ENCODE results near the gene B3GNT8.
"Not testable (repeated sequence)": the region's sequence is repeated elsewhere in the genome, so short reads cannot be mapped to it uniquely, and the experiment has no call there.

B3GNT8 gene

DNA sequence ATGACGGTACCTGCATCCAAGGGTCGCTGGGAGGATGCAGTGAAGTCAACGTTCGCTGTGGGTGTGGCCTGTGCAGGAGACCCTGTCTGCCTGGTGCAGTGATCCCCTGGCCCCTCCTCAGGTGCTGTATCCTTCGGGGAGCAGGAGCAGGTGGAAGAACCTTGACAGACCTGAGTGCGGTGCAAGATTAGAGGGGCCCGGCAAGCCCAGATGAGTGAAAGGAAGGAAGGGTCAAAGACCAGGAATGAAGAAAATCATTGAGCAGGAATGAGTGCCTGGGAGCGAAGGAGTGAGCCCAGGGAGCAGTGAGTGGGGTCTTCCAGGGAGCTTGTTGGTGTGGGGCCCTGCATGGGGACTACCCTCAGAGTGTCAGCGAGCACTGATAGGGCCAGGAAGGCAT, 12.7 kb downstream of the B3GNT8 start:
- DNase-seq (ENCODE audit: low spot score), result no peak

DNA sequence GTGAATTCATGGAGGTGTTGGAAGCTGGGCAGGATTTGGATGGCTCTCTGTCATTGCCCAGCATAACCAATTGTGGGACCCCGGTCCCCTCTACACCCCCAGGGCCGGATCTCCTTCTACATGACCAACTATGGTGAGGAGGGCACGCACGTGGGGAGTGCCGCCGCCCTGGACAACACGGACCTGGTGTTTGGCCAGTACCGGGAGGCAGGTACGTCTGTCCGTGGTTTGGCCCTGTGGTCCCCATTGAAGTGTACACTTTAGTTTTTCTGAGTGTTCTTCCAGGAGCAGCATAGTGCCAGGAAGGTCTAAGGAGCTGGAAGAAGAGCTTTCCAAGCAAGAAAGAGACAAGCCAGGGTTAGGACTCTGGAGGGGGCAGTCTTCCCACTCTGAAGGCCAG, 13.2 kb downstream of the B3GNT8 start:
- DNase-seq (ENCODE audit: low spot score), result no peak

DNA sequence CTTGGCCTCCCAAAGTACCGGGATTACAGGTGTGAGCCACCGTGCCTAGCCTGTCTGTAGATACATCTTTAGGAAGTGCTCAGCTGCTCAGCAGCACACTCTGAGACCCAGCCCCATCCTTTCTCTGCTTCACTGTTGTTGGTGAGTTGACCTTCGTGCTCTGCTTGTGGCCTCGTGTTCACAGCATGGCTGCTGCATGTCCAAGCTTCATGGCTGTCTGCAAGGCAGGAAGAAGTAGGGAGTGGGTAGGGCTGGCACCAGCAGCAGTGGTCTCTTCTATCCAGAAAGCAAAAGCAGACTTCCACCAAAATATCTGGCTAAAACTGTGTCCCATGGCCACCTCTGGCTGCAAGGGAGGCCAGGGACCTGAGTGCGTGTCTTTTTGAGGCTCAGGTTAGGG, 14.2 kb downstream of the B3GNT8 start:
- DNase-seq (ENCODE audit: low spot score), result no peak

DNA sequence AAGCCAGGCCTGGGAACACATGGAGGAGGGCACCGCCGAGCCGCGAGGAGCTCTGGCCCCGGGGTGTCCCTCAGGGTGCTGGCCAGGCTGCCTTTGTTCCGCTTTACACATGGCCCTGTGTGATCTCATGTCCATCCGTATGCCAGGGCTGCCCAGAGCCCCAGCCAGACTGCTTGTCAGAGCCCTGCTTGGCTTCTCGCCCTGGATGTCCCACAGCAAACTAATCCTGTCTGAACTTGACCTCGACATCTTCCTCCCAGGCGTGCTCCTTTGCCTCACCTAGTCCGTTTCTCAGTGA, 15.3 kb downstream of the B3GNT8 start:
- DNase-seq (ENCODE audit: low spot score), result no peak

DNA sequence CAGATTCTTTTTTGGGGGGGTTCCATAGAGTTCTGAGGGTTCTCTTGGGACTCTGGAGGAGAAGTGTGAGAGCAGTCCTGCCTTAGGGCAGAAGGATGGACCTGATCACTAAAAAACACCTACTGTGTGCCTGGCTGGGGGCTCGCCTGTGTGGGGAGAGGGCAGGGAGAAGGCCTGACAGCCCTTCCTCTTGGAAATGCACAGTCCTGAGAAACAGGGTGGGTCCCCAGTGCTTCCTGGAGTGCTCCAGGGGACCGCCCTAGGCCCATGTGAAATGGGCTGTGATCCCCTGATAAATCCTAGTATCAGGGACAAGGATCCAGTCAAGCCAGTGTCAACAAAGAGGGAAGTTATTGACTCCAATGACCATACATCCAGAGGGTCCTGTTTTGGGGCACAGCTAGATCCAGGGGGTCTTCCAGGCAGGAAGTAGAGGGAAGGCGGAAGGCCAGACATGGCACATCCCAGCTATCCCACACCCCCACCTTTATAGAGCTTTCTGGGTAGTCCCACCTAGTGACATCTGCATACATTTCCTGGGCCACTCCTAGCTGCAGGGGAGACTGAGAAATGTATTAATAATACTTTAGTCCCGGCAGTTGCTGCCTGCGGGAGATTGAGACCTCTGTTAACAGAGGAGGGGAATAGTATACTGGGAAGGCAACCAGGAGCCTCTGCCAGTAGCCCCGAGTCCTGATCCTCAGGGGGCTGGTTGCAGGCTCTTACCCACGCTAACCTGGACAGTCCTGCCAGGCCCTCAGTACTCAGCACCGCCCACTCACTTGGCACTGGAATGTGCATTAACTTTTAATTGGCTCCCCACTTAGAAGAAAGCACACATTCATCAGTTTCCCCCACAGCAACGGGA, 15.8 kb downstream of the B3GNT8 start:
- no peak for DNase-seq (ENCODE audit: low spot score)

DNA sequence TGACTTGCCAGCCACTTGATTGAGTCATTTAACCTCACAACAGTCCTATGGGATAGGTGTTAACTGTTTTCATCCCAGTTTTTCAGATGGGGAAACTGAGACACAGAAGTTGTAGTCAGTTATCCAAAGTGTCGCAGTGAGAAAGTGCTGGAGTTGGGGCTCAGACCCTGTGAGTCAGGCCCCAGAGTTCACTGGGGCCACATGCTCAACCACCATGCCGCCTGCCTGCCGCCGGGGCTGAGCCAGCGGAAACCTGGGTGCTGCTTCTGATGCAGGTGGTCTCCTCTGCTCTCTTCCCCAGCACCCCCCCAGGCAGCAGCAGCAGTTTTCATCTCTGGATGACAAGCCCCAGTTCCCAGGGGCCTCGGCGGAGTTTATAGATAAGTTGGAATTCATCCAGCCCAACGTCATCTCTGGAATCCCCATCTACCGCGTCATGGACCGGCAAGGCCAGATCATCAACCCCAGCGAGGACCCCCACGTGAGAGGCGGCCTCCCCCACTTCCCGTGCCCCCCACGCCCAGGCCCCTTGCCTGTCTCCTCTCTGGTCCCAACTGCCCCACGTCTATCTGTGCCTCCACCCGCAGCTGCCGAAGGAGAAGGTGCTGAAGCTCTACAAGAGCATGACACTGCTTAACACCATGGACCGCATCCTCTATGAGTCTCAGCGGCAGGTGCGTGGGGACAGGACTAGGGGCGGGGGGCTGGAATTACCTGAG, 16.7 kb downstream of the B3GNT8 start:
- no peak for DNase-seq (ENCODE audit: low spot score)

DNA sequence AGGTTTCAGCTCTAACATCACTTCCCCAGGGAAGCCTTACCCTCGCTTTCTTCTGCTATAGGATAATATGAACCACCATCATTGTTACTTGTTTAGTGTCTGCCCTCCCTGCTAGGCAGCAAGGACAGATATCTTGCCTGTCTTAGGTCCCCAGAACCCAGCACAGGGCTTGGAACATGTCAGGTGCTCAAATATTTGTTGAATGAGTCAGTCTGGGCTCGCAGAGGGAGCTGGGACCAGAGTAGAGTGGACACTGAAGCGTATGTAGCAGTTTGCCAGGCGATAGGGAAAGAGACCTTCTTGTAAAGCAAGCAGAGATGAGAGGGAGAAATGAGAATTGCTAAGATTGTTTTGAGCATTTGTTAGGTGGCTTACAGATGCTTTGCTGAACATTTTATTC, 17.9 kb downstream of the B3GNT8 start:
- no peak for DNase-seq (ENCODE audit: low spot score)

DNA sequence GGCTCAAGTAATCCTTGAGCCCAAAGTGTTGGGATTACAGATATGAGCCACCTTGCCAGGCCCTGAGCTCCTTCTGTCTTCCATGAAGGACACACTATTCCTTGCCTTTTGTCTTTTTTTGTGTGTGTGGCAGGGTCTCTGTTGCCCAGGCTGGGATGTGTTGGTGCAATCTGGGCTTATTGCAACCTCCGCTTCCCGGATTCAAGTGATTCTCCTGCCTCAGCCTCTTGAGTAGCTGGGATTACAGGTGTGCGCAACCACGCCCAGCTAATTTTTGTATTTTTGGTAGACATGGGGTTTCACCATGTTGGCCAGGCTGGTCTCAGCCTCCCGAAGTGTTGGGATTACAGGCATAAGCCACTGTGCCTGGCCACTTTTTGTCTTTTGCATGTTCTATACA, 18.3 kb downstream of the B3GNT8 start:
- DNase-seq (ENCODE audit: low spot score), result not testable (repeated sequence)

DNA sequence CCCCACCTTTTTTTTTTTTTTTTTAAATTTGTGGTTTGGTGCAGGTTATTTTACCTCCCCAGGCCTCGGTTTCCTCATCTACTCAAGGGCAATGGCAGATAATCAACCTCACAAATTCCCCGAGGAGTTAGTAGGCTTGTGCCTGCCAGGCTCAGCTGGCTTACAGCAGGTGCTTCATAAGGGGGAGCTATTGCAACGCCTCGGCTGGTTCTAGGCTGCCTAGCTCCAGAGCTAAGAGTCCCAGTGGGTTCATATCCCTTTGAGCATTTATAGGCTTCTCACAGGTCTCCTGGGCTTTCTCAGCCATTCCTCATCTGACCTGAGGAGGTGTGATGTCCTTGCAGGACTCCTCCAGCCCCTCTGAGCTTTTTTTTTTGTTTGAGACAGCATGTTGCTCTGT, 18.9 kb downstream of the B3GNT8 start:
- peak; percentile 67 for DNase-seq (ENCODE audit: low spot score)

DNA sequence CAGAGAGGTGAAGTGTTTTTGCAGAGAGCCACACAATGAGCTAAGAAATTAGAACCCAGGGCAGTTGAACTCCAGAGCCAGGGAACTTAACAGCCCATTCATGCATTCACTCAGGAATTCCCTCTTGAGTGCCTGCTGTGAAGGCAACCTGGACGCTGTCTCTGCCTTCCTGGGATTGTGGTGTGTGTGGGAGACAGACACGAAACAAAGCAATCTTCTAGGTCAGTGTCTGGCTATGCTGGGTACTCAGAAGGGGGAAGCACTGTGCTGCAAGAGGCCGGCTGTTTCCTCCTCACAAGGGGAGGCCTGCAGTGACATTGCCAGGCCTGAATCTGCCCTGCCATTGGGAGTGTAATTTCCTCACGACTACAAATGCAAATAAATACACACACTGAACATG, 19.9 kb downstream of the B3GNT8 start:
- DNase-seq (ENCODE audit: low spot score), result no peak

DNA sequence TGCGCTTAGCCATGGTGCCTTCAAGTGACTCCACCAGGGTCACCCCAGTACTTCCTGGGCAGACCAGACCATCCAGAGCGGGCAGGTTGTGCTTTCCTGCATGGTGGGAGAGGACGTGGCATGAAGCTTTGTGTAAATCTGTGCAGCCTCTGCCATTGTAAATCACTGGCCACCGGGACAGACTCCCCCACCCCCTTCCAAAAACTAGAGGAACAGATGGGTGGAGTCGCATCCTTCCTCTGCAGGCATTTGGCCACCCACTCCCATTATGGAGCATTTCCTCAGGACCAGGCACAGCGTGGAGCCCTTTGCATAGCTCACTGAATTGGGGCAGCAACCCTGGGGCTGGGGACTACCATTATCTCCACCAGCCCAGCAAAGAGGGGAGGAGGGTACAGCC, 21.4 kb downstream of the B3GNT8 start:
- no peak for DNase-seq (ENCODE audit: low spot score)

DNA sequence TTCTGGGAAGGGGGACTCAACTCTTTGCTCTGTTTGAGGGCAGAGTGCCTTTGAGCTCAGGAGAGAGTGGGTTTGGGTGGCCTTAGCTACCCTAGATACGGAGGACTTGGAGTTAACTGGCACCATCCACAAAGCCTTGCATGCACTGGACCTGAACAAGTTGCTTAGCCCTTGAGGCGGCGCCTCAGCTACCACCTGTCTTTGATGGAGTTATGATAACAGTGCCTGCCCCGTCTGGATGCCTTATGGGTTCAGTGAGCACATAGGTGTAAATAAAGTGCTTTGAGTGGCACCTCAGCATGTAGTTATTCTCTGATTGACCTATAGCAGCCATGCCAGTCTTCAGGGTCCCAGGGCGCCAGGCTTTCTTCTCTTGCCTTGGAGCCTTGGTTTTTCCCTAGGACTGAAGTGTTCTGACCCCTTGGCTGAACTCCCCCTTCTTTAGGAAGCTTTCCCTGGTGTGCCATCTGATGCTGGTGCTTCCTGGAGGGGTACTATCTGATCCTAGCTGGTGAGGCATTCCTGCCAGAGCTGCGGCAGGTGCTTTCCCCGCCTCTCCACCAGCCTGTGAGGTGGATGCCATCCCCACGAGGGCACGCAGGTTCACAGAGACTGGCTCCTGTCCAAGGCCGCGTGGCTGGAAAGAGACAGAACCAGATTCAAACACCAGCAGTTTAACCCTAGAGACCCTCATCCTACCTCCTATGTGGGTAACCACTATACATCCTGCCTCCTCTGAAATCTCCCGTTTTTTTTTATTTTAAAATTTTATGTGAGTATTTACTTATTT, 23.8 kb downstream of the B3GNT8 start:
- no peak for DNase-seq (ENCODE audit: low spot score)

DNA sequence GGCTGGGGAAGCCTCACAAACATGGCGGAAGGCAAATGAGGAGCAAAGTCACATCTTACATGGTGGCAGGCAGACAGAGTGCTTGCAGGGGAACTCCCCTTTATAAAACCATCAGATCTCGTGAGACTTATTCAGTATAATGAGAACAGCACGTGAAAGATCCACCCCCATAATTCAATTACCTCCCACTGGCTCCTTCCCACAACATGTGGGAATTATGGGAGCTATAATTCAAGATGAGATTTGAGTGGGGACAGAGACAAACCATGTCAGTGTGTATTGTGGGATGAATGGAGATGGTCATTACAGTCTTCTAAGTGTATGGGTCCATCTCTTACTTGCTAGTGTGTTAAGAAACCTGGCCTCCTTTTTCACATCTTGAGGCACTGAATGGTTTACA, 25.2 kb downstream of the B3GNT8 start:
- DNase-seq (ENCODE audit: low spot score), result no peak

DNA sequence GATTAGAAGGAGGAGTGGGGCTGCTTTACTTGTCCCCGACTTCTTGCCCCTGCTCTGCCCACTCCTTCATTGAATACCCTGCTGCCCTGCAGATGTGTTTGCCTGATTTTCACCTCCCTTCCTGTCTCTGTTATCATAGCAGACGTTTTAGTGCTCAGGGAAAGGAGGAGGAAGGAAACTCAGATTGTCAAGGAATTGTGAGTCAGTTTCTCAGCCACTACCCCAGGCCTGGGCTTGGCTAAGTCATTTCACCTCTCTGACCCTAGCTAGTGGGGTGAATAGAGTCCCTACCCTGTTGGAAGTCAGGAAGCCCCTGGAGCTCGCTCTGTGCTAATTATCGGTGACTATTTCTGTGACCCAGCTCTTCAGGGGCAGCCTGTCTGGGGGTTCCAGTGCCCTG, 25.7 kb downstream of the B3GNT8 start:
- DNase-seq (ENCODE audit: low spot score), result no peak

DNA sequence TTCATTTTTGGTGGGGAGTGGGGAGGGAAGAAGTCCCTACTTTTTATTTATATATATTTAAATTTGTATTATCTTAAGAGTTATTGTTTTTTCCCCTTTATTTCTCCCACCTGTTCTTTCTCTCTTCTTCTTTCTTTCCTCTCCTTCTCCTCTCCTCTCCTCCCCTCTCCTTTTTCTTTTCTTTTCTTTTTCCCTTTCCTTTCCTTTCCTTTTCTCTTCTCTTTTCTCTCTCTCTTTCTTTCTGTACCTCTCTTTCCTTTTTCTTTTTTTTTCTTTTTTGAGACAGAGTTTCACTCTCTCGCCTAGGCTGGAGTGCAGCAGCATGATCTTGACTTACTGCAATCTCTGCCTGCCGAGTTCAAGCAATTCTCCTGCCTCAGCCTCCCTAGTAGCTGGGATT, 27.6 kb downstream of the B3GNT8 start:
- no peak for DNase-seq (ENCODE audit: low spot score)

DNA sequence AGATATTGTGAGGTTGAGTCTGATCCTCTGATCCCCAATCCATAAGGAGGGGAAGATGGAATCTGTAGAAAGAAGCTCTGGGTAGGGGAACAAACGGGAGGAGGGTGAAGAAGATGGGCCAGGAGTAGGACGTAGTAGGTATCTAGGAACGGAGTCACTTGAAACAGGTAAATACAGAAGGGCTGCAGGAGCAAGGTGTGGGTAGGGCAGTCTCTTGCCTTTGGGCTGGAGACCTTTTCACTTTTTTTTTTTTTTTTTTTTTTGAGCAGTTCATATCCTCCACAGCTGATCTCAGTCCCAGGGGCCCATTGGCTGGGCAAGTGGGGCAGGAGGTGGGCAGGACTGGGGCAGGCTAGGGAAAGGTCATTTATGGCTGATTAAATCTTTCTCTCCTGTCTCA, 28.1 kb downstream of the B3GNT8 start:
- DNase-seq (ENCODE audit: low spot score), result no peak

DNA sequence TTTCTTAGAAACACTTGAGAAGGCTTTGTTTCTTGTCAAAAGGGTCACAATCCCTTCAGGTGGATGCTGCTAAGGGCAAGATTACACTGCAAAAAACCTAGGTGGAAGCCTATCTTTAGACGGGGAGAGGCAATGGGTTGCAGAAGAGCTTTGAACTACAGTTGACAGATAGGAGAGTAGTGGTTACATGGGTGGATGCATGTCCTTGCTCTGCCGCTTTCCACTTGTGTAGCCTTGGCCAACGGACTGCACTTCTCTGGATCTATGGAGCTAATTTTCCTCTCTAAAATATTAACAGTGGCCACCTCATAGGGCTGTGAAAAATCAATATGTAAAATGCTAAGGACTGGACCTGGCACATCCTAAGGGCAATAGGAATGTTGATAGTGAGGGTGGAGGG, 28.6 kb downstream of the B3GNT8 start:
- DNase-seq (ENCODE audit: low spot score), result no peak

DNA sequence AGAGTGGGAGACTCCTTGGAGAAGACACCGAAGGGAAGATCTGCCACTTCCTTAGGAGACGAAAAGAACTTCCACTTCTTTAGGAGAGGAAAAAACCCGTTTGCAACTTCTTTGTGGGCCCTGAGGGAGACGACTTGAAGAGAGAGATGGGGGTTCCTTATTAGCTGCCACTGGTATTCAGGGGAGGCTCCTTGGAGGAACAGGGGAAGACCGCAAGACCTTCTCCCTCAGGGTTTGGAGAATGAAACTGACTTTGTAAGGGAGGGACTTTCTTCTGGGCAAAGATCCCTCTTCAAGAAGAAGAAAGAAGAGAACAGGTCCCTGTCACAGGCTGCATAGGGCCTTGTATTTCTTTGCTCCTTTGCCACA, 29.1 kb downstream of the B3GNT8 start:
- DNase-seq (ENCODE audit: low spot score), result no peak

DNA sequence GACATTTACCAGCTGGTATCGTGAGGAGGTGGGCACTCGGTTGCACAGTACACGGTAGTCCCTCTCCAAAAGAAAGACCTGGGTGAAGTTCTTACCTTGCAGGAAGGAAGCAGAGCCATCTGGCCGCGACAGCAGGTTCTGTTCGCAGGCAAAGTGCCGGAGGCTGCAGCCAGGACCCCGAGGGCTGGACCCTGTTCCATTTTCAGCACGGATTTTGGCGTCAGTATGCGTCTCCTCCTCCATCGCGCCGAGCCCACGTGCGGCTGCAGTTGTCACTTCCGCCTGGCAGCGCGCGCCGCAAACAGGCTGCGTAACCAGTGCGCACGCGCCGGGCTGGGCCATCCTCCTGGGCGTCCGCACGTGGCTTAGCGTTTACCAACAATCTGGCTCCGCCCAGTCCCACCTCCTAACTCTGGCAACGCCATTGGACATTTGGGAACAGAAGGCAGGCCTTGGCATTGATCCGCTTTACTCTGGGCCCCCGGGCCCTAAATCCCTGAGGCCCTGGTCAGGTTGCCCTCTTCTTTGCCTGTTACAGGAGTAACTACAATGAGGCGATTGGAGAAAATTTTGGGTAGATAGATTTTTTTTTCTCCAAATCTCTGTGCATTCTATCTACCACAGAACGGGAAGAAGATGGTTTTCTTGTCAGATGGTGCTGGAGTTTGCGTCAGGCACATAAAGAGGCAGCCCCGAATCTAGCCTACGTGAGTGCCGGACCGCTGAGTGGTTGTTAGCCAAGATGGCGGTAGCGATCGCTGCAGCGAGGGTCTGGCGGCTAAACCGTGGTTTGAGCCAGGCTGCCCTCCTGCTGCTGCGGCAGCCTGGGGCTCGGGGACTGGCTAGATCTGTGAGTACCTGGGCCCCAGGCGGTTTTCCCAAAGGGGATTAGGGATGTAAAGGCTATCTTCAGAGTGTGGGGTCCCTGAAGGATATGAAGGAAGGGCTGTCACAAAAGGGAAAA, 29.8 kb downstream of the B3GNT8 start, which contains the start of the genes BCKDHA and EXOSC5:
Gene BCKDHA (plus strand): TSS at position 733 of the 964 bp plus-strand sequence. CDS start 10 bp downstream, at position 743.
Gene EXOSC5 (minus strand): TSS at position 274 of the 964 bp plus-strand sequence. CDS start 31 bp downstream, at position 243.
- DNase-seq (ENCODE audit: low spot score), result peak; percentile 99

DNA sequence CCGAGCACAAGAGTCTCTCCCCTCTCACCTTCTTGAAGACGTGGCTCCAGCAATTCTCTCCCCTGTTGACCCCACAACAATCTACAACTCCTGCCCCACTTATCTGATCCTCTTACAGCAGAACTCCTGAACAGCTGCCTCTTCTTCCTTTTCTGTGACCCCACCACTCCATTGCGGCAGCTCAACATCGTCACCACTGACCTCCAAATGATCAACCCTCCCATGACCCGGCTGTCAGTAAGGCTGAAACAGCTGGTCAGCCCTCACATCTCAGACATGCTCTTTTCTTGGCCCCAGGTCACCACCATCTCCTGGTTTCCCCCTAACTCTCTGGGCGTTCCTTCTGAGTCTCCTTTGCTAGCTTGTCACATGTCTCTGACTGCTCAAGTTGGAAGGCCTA, 31.8 kb downstream of the B3GNT8 start:
- no peak for DNase-seq (ENCODE audit: low spot score)

DNA sequence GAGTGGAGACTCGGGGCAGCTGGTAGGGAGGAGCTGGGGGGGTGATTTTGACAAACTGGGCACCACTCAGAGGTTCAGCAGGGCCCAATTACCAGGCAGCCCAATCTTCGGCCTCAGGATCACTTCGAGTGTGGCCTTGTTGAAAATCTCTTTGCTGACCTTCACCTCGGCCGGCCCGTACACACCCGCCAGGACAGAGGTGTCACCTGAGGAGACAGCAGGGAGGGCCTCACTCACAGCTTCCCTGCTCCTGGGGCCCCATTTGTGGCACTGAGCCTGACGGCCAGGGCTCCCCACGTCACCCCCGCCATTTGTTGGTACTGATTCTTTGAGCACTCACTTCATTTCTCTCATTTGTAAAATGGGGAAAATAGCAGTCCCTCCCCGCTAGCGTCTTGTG, 34.4 kb downstream of the B3GNT8 start:
- DNase-seq (ENCODE audit: low spot score), result no peak

DNA sequence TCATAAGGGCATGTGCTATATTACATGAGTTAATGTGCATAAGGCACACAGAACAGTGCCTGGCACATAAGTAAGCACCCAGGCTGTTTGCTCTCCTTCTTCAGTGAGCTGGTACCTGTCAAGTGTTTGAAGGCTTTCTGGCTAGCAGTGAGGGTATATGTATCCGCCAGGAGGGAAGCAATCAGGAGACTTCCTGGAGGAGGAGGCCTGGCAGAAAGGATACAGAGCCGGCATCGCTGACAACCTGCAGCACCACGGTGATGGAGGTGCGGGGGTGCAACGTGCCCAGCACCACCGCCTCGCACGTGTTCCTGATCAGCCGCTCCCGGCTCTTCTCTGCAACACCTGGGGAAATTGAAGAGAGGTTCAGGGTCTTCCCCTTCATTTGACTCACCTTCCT, 35.6 kb downstream of the B3GNT8 start:
- DNase-seq (ENCODE audit: low spot score), result no peak

All from D341Med (cell line).